ENCODE results near the gene PPFIA1. TPM values are rescaled to one million over a fixed set of nuclear protein-coding genes. Genes with fewer than 3 reads are reported as not detected.

Gene PPFIA1
- total and polyA plus RNA-seq, 2 of the 13 experiments (the other 11 are each of a cell fraction or from before 2014, with no cell fraction given), result 29.9 to 45.2 TPM

GRCh38 chr11:70270104-70270876 is at the start of gene PPFIA1 (continued):
- no peak for TF ChIP-seq BCLAF1 (IDR thresholded peaks at IDR 0.05)
- no peak for TF ChIP-seq FOXP1 (IDR thresholded peaks at IDR 0.05)
- no peak for TF ChIP-seq FOXP1 (CRISPR knock-in tag; IDR thresholded peaks at IDR 0.05)
- no peak for TF ChIP-seq PRPF4 (IDR thresholded peaks at IDR 0.05; ENCODE audit: low read depth, low read length, poor library complexity, severe bottlenecking)
- no peak for TF ChIP-seq SRSF1 (optimal IDR thresholded peaks at IDR 0.05; ENCODE audit: low read depth, low read length)
- no peak for TF ChIP-seq CBX2 (IDR thresholded peaks at IDR 0.05; ENCODE audit: low read depth, low read length)
- no peak for TF ChIP-seq CBX2 (CRISPR knock-in tag; IDR thresholded peaks at IDR 0.05; ENCODE audit: low read depth)
- no peak for TF ChIP-seq RARG (CRISPR knock-in tag; IDR thresholded peaks at IDR 0.05; ENCODE audit: low read depth)
- no peak for TF ChIP-seq FOXA3 (CRISPR knock-in tag; IDR thresholded peaks at IDR 0.05)
- 0 out of 2 replicates have a peak, but pooled peaks have one; percentile 35 for TF ChIP-seq MEIS1 (CRISPR knock-in tag; IDR thresholded peaks at IDR 0.05; ENCODE audit: borderline replicate concordance)
- TF ChIP-seq, protein P1, sequence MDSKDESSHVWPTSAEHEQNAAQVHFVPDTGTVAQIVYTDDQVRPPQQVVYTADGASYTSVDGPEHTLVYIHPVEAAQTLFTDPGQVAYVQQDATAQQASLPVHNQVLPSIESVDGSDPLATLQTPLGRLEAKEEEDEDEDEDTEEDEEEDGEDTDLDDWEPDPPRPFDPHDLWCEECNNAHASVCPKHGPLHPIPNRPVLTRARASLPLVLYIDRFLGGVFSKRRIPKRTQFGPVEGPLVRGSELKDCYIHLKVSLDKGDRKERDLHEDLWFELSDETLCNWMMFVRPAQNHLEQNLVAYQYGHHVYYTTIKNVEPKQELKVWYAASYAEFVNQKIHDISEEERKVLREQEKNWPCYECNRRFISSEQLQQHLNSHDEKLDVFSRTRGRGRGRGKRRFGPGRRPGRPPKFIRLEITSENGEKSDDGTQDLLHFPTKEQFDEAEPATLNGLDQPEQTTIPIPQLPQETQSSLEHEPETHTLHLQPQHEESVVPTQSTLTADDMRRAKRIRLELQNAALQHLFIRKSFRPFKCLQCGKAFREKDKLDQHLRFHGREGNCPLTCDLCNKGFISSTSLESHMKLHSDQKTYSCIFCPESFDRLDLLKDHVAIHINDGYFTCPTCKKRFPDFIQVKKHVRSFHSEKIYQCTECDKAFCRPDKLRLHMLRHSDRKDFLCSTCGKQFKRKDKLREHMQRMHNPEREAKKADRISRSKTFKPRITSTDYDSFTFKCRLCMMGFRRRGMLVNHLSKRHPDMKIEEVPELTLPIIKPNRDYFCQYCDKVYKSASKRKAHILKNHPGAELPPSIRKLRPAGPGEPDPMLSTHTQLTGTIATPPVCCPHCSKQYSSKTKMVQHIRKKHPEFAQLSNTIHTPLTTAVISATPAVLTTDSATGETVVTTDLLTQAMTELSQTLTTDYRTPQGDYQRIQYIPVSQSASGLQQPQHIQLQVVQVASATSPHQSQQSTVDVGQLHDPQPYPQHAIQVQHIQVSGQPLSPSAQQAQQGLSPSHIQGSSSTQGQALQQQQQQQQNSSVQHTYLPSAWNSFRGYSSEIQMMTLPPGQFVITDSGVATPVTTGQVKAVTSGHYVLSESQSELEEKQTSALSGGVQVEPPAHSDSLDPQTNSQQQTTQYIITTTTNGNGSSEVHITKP (CRISPR knock-in tag; IDR thresholded peaks at IDR 0.05; ENCODE audit: low read depth), result no peak; the same call in 1 of the 2 replicates
- TF ChIP-seq SRSF9 (IDR thresholded peaks at IDR 0.05; ENCODE audit: borderline replicate concordance, insufficient read depth, low read depth, low read length, poor library complexity, severe bottlenecking), result no peak
- TF ChIP-seq RXRB (CRISPR knock-in tag; IDR thresholded peaks at IDR 0.05; ENCODE audit: borderline replicate concordance), result peak; percentile 7
- TF ChIP-seq, protein P2, sequence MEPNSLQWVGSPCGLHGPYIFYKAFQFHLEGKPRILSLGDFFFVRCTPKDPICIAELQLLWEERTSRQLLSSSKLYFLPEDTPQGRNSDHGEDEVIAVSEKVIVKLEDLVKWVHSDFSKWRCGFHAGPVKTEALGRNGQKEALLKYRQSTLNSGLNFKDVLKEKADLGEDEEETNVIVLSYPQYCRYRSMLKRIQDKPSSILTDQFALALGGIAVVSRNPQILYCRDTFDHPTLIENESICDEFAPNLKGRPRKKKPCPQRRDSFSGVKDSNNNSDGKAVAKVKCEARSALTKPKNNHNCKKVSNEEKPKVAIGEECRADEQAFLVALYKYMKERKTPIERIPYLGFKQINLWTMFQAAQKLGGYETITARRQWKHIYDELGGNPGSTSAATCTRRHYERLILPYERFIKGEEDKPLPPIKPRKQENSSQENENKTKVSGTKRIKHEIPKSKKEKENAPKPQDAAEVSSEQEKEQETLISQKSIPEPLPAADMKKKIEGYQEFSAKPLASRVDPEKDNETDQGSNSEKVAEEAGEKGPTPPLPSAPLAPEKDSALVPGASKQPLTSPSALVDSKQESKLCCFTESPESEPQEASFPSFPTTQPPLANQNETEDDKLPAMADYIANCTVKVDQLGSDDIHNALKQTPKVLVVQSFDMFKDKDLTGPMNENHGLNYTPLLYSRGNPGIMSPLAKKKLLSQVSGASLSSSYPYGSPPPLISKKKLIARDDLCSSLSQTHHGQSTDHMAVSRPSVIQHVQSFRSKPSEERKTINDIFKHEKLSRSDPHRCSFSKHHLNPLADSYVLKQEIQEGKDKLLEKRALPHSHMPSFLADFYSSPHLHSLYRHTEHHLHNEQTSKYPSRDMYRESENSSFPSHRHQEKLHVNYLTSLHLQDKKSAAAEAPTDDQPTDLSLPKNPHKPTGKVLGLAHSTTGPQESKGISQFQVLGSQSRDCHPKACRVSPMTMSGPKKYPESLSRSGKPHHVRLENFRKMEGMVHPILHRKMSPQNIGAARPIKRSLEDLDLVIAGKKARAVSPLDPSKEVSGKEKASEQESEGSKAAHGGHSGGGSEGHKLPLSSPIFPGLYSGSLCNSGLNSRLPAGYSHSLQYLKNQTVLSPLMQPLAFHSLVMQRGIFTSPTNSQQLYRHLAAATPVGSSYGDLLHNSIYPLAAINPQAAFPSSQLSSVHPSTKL (CRISPR knock-in tag; IDR thresholded peaks at IDR 0.05), result peak; percentile 36; the same call in 1 of the 2 replicates
- TF ChIP-seq ZNF546 (CRISPR knock-in tag; conservative IDR thresholded peaks at IDR 0.05), result no peak
- TF ChIP-seq NAIF1 (CRISPR knock-in tag; IDR thresholded peaks at IDR 0.05; ENCODE audit: borderline replicate concordance), result no peak
- peak; percentile 70 for TF ChIP-seq ZFX (CRISPR knock-in tag; IDR thresholded peaks at IDR 0.05; ENCODE audit: low read depth)
- TF ChIP-seq HOXA7 (CRISPR knock-in tag; IDR thresholded peaks at IDR 0.05), result no peak
- no peak for TF ChIP-seq NPAS2 (CRISPR knock-in tag; IDR thresholded peaks at IDR 0.05; ENCODE audit: borderline replicate concordance)
- TF ChIP-seq GATAD1 (CRISPR knock-in tag; IDR thresholded peaks at IDR 0.05), result no peak

Data from HepG2 (cell line).